Kidney epithelial cell (primary cell): ENCODE results near the gene FMN2. TPM values are rescaled to one million over a fixed set of nuclear protein-coding genes. Genes with fewer than 3 reads are reported as not detected.
A peak's percentile ranks its signal among the peaks of the same experiment; 100 is the strongest.

Experiments used
- DNase-seq: peaks from one replicate; pipeline ENCODE4 v3.0.0-alpha.2; 2010; ENCODE audit warnings: low read depth
- H3K27me3 ChIP-seq: 2 replicates; pipeline ENCODE4 v1.6.0; 2011; ENCODE audit warnings: low read length; ENCODE audit not compliant: control insufficient read depth, insufficient read depth
- H3K36me3 ChIP-seq: 2 replicates; pipeline ENCODE4 v1.5.1; 2011; ENCODE audit warnings: low read length; ENCODE audit not compliant: control insufficient read depth, insufficient read depth
- H3K4me3 ChIP-seq: 2 replicates; pipeline ENCODE4 v1.5.1; 2011; ENCODE audit warnings: low read depth, mild to moderate bottlenecking, control low read depth, low read length
- total RNA-seq: library from RNA; depleted of rRNA; stranded (reverse); fragments of >200 nt; gene quantifications from 2 replicates; pipeline ENCODE4 v1.2.3, GENCODE V29; 2015
- TF ChIP-seq, protein P1 (sequence below): IDR thresholded peaks from 2 replicates; pipeline ENCODE4 v1.5.1; 2011; ENCODE audit warnings: mild to moderate bottlenecking, moderate library complexity, low read length, control low read depth, inconsistent platforms; ENCODE audit not compliant: insufficient read depth, poor library complexity, severe bottlenecking

The FMN2 gene
- total RNA-seq, 1 donor from 2014 or later: 0.33 TPM

DNA sequence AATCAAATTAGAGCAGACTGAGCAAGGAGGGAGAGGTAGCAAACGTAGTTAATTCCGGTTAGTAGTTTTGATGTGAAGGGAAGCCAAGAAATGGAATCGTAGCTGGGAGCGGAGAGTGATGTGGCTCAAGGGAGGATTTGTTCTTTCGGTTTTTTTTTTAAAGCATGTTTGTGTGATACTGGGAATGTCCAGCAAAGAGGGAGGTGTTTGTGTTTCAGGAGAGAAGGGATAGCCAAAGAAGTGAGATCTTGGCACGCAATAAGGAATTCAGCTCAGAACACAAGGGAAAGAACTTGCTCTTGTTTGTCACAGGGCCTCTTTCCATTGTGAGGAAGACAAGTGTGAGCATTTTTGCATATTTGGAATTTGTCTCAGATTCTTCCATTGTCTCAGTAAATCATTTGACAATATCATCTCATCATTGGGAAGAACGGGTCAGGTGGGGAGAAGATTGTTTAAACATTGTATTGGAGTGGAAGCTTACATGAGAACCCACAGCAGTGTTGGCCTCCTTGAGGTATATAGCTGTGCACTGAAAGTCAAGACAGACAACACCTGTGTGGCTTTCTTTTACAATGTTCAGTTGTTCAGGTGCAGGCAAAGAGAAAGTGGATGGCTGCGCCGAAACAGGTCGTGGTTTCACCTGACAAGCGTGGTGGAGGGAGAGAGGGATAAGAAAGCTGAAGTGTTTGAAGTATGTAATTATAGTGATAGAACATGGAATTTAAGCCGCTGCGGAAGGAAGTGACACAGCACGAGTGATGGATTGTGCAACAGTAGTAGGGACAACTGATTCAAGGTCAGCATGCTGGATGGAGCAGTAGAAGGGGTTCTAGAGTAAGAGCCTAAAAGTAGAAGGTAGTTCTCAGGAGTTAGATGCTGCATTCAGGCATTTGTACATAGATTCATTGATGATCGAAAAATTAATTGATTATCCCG lies 25.4 kb downstream of the FMN2 start:
- TF ChIP-seq, protein P1, sequence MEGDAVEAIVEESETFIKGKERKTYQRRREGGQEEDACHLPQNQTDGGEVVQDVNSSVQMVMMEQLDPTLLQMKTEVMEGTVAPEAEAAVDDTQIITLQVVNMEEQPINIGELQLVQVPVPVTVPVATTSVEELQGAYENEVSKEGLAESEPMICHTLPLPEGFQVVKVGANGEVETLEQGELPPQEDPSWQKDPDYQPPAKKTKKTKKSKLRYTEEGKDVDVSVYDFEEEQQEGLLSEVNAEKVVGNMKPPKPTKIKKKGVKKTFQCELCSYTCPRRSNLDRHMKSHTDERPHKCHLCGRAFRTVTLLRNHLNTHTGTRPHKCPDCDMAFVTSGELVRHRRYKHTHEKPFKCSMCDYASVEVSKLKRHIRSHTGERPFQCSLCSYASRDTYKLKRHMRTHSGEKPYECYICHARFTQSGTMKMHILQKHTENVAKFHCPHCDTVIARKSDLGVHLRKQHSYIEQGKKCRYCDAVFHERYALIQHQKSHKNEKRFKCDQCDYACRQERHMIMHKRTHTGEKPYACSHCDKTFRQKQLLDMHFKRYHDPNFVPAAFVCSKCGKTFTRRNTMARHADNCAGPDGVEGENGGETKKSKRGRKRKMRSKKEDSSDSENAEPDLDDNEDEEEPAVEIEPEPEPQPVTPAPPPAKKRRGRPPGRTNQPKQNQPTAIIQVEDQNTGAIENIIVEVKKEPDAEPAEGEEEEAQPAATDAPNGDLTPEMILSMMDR: no peak
- Histone ChIP-seq H3K4me3 (no peak overlapping the region), H3K27me3 (no peaks in the 10 kb centered on the region), H3K36me3 (no peaks in the 10 kb centered on the region)
- no peak for DNase-seq

DNA sequence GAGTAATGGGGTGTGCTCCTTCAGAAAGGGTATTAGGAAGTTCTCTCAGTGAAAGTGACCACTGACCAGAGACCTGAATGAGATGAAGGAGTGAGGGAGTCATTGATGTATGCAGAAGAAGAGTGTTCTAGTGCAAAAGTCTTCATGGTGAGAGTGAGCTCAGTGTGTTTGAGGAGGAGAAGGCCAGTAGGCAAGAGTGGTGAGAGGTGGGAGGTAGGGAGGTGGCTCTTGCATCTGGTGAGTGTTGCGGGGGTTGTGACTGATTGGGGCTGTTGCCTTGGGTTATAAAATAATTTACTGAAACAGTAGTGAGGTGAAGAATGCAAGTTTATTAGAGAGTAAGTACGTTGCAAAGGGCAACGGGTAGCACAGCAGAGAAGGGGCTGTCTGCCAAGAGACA lies 26.2 kb downstream of the FMN2 start:
- no peaks in the 10 kb centered on the region for H3K27me3 ChIP-seq
- no peaks in the 10 kb centered on the region for H3K36me3 ChIP-seq
- DNase-seq: no peak
- no peak overlapping the region for H3K4me3 ChIP-seq
- TF ChIP-seq, protein P1: no peak

DNA sequence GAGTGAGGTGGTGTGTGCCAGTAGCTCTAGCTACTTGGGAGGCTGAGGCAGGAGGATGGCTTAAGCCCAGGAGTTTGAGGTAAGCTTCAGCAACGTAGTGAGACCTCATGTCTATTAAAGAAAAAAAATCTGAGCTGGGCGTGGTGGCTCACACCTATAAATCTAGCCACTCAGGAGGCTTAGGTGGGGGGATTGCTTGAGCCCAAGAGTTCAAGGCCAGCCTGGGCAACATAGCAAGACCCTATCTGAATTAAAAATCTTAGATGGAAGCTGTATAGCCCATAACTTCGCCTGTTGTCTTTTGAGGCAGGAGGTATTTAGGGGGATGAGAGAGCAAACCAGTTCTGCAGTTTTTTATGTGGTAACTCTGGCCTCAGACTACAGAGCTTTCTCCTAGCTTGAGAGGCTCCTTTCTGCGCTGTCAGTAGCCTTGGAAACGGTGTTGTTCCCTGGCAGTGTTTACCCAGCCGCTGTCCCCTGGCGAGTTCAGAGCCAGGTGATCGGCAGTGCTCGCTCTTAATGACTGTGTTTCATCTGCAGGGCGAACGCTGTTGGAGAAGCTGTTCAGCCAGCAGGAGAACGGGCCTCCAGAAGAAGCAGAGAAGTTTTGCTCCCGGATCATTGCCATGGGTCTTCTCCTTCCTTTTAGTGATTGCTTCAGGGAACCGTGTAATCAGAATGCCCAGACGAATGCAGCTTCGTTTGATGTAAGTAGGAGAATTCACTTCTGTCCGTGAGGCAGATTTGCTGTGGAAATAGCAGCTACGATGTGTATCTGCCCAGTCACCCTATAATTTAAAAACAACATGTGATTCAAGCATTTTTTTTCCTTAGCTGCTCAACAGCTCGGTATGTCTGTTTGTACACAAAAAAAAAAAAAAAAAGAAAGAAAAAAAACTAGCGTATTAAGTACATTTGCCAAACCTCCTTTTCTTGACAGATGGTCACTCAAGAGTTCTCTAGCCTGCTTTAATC lies 31.2 kb downstream of the FMN2 start:
- TF ChIP-seq, protein P1: no peak
- Histone ChIP-seq H3K36me3 (no peaks in the 10 kb centered on the region), H3K4me3 (no peak overlapping the region), H3K27me3 (no peaks in the 10 kb centered on the region)
- DNase-seq: peak; percentile 26

DNA sequence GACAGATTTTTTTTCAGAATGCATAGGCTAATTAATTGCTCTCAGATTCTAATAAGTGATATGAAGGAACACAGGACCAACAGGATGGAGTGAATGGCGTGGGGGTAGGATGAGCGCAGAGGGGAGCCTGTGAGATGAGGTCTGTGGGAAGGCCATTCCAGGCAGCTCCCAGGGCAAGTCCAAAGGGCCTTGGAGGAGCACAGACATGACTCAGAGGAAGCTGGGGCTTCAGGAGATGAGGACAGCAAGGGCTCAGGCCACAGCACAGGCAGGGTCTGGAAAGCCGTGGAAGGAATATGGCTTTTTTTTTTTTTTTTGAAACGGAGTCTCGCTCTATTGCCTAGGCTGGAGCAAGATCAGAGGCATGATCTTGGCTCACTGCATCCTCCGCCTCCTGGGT lies 35.1 kb downstream of the FMN2 start:
- DNase-seq: no peak
- H3K36me3 ChIP-seq: no peaks in the 10 kb centered on the region
- no peaks in the 10 kb centered on the region for H3K27me3 ChIP-seq
- no peak overlapping the region for H3K4me3 ChIP-seq
- TF ChIP-seq, protein P1: no peak

DNA sequence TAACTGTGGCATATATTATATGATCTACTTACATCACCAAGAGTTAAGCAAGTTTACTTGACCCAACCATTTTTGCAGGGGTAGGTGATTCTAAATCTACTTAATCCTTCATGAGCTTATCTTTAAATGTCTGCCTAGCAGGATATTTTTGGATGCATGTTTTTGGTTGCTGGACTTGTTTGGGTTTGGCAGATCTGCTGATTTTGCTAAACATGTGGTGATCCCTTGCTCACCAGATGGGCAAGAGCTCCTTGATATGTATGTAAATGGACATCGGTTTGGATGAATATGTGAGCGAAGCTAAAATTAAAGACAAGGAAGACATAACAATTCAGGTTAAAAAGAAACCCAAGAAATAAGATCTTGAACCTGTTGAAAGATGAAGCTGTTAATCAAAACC lies 36.7 kb downstream of the FMN2 start:
- DNase-seq: no peak
- Histone ChIP-seq H3K4me3 (no peak overlapping the region), H3K27me3 (no peaks in the 10 kb centered on the region), H3K36me3 (no peaks in the 10 kb centered on the region)
- TF ChIP-seq, protein P1: no peak
